ENCODE data around the gene HDAC7. TPM values are rescaled to one million over a fixed set of nuclear protein-coding genes. Genes with fewer than 3 reads are reported as not detected.

HDAC7 gene
- total RNA-seq, 1 donor from 2014 or later: 92.2 TPM

DNA sequence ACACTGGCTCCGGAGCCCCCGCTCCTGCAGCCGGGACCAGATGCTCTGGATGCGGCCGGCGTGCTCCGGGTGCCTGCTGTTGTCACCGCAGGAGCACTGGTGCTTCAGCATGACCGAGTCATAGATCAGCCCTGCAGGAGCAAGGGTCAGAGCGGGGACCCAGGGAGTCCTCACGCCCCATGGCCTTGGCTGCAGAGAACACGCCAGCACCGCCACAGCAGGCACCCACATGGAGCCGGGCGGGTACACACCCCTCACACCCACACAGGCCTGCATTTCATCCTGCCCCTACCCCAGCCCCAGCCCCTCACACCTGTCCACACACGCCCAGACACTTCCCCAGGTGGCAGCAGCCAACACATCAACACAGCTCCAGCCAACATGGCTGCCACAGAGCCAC is 27.8 kb downstream of the HDAC7 start:
- H3K36me3 Mint-ChIP-seq (ENCODE audit: low read depth, unreplicated experiment): peaks cover 18% of the 10 kb centered on the region

DNA sequence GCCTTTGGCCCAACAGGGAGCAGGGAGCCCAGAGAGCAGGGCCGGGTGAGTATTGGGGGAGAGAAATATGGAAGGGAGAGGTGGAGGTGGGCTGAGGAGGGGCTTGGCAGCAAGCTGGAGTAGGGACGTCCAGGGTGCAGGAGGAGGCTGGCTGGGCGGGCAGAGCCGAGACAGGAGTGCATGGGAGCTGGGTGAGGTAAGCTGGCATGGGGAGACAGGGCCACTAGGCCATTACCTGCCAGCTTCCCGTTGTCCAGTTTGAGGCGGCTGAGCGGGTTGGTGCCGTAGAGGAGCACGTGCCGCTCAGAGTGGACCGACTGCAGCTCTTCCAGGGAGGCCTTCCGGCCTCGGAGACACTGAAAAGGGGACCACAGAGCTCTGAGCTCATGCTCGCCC is 28.4 kb downstream of the HDAC7 start:
- no peak for DNase-seq (ENCODE audit: low read depth)
- H3K36me3 Mint-ChIP-seq (ENCODE audit: low read depth, unreplicated experiment): peaks cover 23% of the 10 kb centered on the region
- Histone ChIP-seq H3K9me3 (ENCODE audit: insufficient read depth, low read depth, low read length) (no peaks in the 10 kb centered on the region), H4K20me1 (ENCODE audit: insufficient read depth, low read length) (peaks cover 49% of the 10 kb centered on the region), H3K27me3 (ENCODE audit: insufficient read depth, low read length) (no peaks in the 10 kb centered on the region), H3K36me3 (ENCODE audit: insufficient read depth, low read length) (peaks cover 48% of the 10 kb centered on the region), H3K27ac (ENCODE audit: low read depth, low read length) (no peak overlapping the region), H2AFZ (ENCODE audit: low read depth, low read length) (no peak overlapping the region), H3K4me2 (ENCODE audit: low read length) (no peak overlapping the region), H3K9ac (ENCODE audit: low read length) (no peak overlapping the region), H3K4me3 (ENCODE audit: insufficient read depth, low read depth, low read length) (no peak overlapping the region), H3K4me1 (ENCODE audit: insufficient read depth, low read length) (no peaks in the 10 kb centered on the region), H3K79me2 (ENCODE audit: insufficient read depth, low read length) (no peaks in the 10 kb centered on the region)
- no peaks in the 10 kb centered on the region for H3K9me3 Mint-ChIP-seq (ENCODE audit: unreplicated experiment)
- TF ChIP-seq, protein P1, sequence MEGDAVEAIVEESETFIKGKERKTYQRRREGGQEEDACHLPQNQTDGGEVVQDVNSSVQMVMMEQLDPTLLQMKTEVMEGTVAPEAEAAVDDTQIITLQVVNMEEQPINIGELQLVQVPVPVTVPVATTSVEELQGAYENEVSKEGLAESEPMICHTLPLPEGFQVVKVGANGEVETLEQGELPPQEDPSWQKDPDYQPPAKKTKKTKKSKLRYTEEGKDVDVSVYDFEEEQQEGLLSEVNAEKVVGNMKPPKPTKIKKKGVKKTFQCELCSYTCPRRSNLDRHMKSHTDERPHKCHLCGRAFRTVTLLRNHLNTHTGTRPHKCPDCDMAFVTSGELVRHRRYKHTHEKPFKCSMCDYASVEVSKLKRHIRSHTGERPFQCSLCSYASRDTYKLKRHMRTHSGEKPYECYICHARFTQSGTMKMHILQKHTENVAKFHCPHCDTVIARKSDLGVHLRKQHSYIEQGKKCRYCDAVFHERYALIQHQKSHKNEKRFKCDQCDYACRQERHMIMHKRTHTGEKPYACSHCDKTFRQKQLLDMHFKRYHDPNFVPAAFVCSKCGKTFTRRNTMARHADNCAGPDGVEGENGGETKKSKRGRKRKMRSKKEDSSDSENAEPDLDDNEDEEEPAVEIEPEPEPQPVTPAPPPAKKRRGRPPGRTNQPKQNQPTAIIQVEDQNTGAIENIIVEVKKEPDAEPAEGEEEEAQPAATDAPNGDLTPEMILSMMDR (IDR thresholded peaks at IDR 0.05; ENCODE audit: insufficient read depth, low read depth, low read length): no peak
- no peak for FAIRE-seq
- no peaks in the 10 kb centered on the region for H3K27me3 Mint-ChIP-seq (ENCODE audit: low read depth, unreplicated experiment)
- no peaks in the 10 kb centered on the region for H3K4me1 Mint-ChIP-seq (ENCODE audit: low read depth, unreplicated experiment)
- H3K27ac Mint-ChIP-seq (ENCODE audit: unreplicated experiment): no peak overlapping the region
- H3K4me3 Mint-ChIP-seq (ENCODE audit: unreplicated experiment): no peak overlapping the region

More for the DNA sequence above, 27.8 kb downstream of the HDAC7 start:
- DNase-seq (ENCODE audit: low read depth) (no peak), FAIRE-seq (no peak)
- peaks cover 45% of the 10 kb centered on the region for H3K36me3 ChIP-seq (ENCODE audit: insufficient read depth, low read length)
- H4K20me1 ChIP-seq (ENCODE audit: insufficient read depth, low read length): peaks cover 44% of the 10 kb centered on the region
- H3K27ac ChIP-seq (ENCODE audit: low read depth, low read length): no peak overlapping the region
- no peak overlapping the region for H3K4me3 ChIP-seq (ENCODE audit: insufficient read depth, low read depth, low read length)
- Mint-ChIP-seq H3K27me3 (ENCODE audit: low read depth, unreplicated experiment) (no peaks in the 10 kb centered on the region), H3K27ac (ENCODE audit: unreplicated experiment) (no peak overlapping the region), H3K4me1 (ENCODE audit: low read depth, unreplicated experiment) (no peaks in the 10 kb centered on the region), H3K9me3 (ENCODE audit: unreplicated experiment) (no peaks in the 10 kb centered on the region), H3K4me3 (ENCODE audit: unreplicated experiment) (no peak overlapping the region)
- H3K9me3 ChIP-seq (ENCODE audit: insufficient read depth, low read depth, low read length): no peaks in the 10 kb centered on the region
- H3K27me3 ChIP-seq (ENCODE audit: insufficient read depth, low read length): no peaks in the 10 kb centered on the region
- no peak overlapping the region for H3K4me2 ChIP-seq (ENCODE audit: low read length)
- no peak for TF ChIP-seq EZH2 (IDR thresholded peaks at IDR 0.05; ENCODE audit: insufficient read depth, low read length)
- TF ChIP-seq, protein P1 (IDR thresholded peaks at IDR 0.05; ENCODE audit: insufficient read depth, low read depth, low read length): no peak
- no peaks in the 10 kb centered on the region for H3K4me1 ChIP-seq (ENCODE audit: insufficient read depth, low read length)
- H3K79me2 ChIP-seq (ENCODE audit: insufficient read depth, low read length): no peaks in the 10 kb centered on the region
- no peak overlapping the region for H3K9ac ChIP-seq (ENCODE audit: low read length)
- H2AFZ ChIP-seq (ENCODE audit: low read depth, low read length): no peak overlapping the region

DNA sequence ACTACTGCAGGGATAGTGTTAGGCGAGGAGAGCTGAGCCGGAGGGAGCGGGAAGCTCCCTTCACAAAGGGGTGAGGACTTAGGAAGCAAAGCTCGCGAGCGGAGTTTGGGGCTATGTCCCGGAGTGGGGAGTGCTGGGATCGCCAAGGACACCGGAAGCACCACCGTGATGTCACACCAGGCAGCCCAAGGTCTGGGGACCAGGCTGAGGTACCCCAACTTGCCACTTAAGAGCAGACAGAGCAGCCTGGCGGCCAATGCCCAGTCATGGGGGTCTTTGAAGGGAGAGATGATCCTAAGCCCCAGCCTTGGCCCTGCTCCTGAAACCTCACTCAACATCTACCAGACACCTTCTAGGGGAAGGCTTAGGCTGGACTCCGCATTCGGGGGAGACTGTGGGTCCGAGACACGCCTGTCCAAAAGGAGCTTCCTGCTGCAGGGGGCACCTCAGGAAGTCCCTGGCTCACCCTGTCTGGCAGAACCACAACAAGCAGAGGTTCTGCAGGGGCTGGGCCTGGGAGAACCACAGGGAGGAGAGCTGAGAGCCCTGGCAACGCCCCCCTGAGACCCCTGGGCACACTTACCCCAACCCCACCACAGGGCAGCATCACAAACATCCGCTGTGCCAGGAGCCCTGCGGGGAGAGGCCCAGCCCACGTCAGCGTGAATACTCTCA is 28.9 kb downstream of the HDAC7 start:
- H3K27me3 ChIP-seq (ENCODE audit: insufficient read depth, low read length): no peaks in the 10 kb centered on the region
- Mint-ChIP-seq H3K27me3 (ENCODE audit: low read depth, unreplicated experiment) (no peaks in the 10 kb centered on the region), H3K4me3 (ENCODE audit: unreplicated experiment) (no peak overlapping the region), H3K9me3 (ENCODE audit: unreplicated experiment) (no peaks in the 10 kb centered on the region), H3K27ac (ENCODE audit: unreplicated experiment) (no peak overlapping the region), H3K4me1 (ENCODE audit: low read depth, unreplicated experiment) (no peaks in the 10 kb centered on the region), H3K36me3 (ENCODE audit: low read depth, unreplicated experiment) (peaks cover 27% of the 10 kb centered on the region)
- peaks cover 51% of the 10 kb centered on the region for H3K36me3 ChIP-seq (ENCODE audit: insufficient read depth, low read length)
- H3K9ac ChIP-seq (ENCODE audit: low read length): no peak overlapping the region
- H3K9me3 ChIP-seq (ENCODE audit: insufficient read depth, low read depth, low read length): no peaks in the 10 kb centered on the region
- H3K4me3 ChIP-seq (ENCODE audit: insufficient read depth, low read depth, low read length): no peak overlapping the region
- no peak overlapping the region for H3K27ac ChIP-seq (ENCODE audit: low read depth, low read length)
- H3K4me1 ChIP-seq (ENCODE audit: insufficient read depth, low read length): no peaks in the 10 kb centered on the region
- H3K79me2 ChIP-seq (ENCODE audit: insufficient read depth, low read length): no peaks in the 10 kb centered on the region
- H3K4me2 ChIP-seq (ENCODE audit: low read length): no peak overlapping the region
- DNase-seq (ENCODE audit: low read depth) (no peak), FAIRE-seq (no peak)
- TF ChIP-seq, protein P1 (IDR thresholded peaks at IDR 0.05; ENCODE audit: insufficient read depth, low read depth, low read length): no peak
- no peak overlapping the region for H2AFZ ChIP-seq (ENCODE audit: low read depth, low read length)
- H4K20me1 ChIP-seq (ENCODE audit: insufficient read depth, low read length): peaks cover 53% of the 10 kb centered on the region

Measured in astrocyte (in vitro differentiated cells and primary cell).